Hematopoietic multipotent progenitor cell treated with erythropoietin and hydrocortisone succinate and interleukin-3 and kit ligand, for 4 days (in vitro differentiated cells): ENCODE measurements around the gene RDH14.

Experiments used
- DNase-seq: peaks from one replicate; pipeline ENCODE4 v3.0.0-alpha.2; 2015

RDH14 gene

DNA sequence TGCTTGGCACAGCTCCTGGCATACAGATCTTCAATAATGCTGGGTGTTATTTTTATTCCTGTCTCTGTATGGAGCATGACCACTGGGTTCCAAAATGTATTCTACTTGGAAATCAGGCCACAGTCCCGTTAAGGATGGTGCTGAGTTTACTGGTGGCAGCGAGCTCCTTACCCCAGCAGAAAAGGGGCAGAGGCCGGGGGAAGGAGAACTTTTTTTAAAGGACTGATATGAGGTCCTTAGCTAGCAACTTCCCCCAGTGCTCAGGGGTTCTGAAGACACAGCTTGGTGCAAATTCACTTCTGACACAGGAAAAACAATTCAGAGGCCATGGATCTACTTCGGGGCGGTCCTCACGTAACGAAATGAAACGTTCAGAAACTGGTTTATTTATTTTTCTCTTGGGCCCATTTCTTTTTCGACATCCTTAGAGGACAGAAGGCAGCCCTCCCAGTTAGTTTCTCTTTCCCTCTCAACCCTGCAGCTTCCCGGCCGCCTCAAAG is 872 bp downstream of the RDH14 start:
- DNase-seq: no peak

DNA sequence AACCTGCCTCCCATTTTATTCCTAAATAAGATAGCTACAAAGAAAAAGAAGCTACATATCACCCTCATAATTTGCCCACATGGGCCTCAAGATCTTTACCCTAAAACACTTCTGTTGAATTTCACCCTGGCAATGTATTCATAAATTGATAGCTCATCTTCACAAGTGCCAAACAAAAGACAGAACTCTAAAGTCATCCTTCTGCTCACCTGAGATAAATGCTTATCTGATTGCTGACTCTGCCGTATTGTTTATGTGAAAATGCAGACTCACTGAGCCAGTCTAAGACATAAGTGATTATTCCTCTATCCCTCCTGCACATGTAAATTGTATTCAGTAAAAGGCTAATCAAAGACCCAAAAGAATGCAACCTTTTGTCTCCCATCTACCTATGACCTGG is 2.0 kb downstream of the RDH14 start:
- peak; percentile 22 for DNase-seq

DNA sequence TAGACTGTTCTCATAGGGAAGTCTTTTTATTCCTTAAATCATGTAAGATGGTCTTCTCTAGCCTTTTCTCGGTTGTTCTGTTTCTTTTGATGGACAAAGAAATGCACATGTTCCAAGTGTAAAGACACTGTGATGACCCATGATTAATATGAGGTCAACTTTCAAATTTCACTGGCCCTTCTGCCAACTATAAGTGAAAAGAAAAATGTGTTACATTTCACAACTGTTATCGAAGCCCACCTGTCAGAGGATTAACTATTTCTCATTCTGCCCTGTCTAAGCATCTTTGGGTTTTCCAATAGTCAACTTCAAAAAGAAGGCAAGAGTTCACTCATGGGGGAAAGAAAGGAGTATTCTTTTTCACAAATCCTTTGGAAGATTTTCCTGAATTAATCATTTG is 3.3 kb downstream of the RDH14 start:
- DNase-seq: no peak

DNA sequence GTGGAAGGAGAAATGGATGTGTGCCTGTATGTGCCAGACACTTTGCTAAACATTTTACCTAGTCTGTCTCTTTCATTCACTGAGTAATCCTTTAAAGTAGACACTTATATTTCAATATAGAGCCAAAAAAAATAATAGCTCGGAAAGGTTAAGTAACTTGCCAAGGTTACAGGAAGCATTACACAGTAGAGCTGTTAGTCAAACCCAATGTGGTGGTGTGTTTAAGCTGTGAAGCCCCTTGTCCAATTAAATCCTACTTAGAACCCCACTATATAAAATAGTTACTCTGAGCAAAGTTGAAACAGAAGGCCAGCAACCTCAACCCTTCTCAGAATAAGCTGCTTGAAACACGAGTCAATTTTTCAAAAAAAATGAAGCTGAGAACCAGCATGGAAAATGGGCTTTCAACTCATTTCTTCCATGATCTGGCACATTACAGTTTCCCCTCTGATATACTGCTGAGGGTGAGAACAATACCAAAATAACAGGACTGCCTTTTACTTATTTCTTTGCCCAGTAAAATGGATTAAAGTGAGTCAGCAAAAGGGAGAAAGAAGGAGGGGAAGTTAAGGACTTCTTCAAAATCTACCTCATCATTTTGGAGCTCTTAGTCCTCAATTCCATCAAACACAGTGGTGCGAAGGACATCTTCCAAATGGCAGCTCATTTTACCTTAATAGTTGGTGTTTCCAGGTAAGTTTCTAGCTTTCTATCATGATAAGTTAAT is 7.9 kb downstream of the RDH14 start:
- no peak for DNase-seq

DNA sequence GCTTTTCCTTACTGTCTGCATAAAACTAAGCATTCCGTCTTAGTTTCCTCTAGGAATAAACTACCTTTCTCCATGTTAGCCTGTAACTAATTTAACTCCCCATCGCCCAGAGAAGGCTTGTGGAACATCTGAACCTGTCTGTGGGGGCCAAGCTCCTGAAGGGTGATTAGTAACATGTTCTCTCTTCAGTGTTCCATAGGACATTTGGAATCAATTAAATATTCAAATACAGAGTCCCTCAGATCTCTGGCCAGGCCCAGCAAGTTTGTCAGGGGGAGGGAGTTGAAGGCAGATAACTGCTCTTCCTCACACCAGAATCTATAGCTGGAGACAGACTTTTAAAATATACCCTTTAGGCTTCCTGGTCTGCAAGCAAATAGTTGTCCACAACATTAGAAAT is 8.8 kb downstream of the RDH14 start:
- DNase-seq: no peak

DNA sequence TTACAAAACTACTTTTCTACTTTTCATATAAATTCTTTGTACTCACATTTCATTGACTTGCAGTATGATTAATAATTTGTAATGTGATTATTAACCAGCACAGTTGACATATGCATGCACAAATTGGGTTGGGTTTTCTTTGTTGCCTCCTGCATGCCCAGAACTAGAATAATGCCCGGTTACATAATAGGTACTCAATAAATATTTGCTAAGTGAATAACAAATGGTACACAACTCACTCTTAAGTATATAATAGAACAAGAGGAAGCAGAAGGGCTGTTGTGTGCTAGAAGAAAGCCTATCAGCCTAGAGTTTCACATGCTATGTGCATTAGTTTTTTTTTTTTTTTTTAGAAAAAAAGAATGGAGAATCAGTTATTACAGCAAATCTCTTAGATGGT is 9.3 kb downstream of the RDH14 start:
- no peak for DNase-seq

DNA sequence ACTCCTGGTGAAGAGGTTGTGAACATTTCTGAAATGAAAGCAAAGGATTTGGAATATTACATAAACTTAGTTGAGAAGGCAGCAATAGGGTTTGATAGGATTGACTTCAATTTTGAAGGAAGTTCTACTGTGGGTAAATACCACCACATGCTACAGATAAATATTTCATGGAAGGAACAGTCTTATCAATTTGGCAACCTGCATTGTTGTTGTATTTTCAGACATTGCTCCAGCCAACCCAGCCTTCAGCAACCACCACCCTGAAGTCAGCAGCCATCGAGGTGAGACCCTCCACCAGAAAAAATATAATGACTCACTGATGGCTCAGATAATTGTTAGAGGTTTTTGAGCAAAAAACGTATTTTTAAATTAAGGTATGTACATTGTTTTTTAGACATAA is 10.0 kb downstream of the RDH14 start:
- peak; percentile 43 for DNase-seq

DNA sequence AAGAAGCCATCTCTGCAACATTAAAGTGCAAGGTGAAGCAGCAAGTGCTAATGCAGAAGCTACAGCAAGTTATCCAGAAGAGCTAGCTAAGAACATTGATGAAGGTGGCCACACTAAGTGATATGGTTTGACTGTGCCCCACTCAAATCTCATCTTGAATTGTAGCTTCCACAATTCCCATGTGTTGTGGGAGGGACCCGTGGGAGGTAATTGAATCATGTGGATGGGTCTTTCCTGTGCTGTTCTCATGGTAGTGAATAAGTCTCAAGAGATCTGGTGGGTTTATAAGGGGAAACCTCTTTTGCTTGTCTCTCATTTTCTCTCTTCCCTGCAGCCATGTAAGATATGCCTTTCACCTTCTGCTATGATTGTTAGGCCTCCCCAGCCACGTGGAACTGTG is 11.4 kb downstream of the RDH14 start:
- no peak for DNase-seq

DNA sequence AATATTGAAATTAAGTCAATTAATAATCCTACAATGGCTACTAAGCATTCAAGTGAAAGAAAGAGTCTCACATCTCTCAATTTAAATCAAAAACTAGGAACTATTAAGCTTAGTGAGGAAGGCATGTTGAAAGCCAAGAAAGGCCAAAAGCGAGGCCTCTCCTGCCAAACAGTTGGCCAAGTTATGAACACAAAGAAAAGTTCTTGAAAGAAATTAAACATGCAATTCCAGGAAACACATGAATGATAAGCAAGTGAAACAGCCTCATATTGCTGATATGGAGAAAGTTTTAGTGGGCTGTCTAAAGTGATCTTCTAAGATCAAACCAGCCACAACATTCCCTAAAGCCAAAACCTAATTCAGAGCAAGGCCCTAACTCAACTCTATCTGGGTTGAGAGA is 11.8 kb downstream of the RDH14 start:
- DNase-seq: peak; percentile 52

DNA sequence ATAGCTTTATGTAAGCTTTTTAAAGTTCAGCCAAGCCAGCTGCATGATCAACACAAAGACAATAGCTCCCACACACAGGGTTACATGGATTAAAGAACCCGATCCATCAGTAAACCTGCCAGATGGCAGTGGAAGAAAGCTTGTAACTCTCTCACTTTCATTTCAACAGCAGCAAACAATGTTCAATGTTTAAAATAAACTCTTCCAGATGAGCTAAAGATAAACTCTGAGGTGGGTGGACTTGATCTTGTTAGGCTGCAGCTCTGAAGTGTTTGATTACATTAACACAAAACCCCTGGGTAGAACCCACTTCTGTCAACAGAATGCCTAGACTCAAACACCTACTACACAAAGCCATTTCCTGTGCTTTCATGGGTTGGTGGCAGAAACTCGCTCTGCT is 13.9 kb downstream of the RDH14 start:
- no peak for DNase-seq

DNA sequence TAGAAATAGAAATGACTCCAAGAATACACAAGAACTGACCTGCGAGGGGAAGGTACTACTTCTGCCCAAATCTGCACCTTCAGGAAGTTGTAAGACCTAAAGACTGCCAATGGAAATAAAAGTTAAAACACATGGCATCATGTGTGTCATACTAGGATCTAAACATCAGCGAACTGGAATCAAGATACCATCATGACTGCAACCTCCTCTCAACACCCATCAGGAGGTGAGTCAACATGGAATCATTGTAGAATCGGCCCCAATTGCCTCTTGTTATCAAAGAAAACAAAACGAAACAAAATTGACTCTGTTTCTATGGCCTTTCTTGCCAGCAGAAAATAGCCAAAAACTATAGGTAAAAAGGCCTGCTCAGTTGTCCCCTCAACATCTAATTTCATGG is 15.1 kb downstream of the RDH14 start:
- DNase-seq: no peak

DNA sequence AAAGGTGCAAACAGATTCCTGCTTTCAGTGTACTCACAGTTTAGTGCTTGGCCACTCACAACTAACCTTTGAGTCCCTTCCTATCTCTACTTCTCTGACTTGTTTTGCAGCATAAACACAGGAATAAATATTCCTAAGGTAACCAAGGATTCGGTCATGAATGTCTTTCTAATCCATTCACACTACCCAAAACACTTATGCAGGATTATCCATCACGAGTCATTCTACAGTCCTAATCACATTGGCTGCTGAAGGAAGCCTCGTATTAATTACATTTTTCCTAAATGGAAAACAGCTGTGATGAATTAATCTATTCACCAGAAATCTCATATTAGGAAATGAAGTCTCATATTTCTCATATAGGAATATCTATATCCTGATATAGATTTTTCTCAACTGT is 16.3 kb downstream of the RDH14 start:
- no peak for DNase-seq

DNA sequence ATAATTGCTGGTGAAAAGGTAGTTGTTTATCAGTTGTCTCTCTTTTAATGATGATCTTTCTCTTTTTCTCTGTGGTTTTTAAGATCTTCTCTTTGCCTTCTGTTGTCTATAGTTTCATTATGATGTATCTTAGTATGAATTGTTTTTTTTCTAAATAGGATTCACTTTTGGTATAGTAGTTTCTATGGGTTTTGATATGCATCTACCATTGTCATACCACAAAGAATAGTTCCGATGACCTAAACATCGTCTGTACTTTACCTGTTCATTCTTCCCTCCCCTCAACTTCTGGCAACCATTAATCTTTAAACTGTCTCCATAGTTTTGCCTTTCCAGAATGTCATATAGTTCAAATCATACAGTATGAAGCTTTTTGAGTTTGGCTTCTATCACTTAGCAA is 19.6 kb downstream of the RDH14 start:
- DNase-seq: no peak

DNA sequence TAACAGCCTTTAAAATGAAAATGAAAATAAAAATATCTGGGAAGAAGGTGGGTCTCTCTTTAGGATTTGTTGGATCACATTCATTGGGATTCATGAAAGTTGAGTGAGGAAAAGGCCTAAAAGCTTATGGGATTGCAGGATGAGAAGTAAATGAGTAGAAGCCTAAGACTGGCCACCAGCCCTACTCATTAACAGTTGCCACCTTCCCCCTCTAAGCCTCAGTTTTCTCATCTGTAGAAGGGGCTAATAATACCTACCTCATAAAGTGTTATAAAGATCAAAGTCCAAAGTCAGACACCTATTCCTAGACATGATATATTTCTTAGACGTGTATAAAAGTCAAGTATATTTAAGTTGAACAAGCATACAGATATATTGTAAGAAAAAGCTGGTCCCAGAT is 23.8 kb downstream of the RDH14 start:
- no peak for DNase-seq

DNA sequence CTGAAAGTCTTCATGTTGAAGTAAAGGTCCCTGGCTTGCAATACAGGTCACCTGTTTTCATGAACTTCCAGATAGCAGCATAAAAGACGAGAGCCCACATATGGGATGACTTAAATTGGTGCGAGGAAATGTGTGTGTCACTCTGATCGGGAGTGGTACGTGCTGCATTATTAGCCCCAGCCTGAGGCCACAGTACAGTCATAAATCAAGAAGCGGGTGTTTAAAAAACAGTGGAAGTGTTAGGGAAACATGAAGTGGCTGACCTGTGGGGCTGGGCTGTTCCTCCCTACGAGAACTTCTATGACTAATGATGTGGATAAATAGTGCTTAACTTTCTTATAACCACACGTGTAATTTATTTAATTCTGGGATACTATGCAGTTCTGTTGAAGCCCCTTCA is 24.4 kb downstream of the RDH14 start:
- no peak for DNase-seq

DNA sequence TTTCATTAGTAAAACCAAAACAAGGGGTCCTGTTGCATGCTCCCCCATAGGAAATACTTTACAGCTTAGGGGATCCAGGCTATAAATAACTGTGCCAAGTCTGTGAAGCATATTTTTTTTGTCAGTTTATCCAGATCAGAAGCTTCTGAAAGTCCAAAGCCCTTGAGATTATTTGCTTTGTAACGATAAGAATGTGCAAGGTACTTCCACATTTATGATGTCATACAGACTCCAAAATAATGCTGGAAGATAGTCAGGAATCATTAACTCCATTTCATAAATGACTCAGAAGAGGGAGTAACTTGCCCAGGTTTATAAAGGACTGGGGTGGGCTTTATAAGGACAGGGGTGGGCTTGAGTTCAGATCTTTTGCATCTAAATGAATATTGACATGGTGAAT is 29.3 kb downstream of the RDH14 start:
- no peak for DNase-seq

DNA sequence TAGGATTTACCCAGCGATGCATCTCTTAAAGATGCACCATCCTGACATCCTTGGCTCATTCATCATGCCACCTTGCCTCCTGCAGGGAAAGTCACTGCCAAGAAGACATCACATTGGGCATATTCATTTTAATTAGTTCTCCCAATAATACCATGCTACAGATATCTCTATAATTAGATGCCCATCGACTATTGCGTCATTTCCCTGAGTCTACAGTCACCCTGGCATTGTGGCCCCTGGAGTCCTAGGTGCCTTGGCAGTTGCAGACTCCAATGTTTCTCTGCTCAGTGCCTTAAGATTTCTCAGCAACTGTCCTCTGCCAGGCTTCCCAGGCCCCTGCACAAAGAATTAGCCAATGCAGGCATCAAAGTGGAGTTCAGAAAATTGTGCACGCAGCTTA is 32.6 kb downstream of the RDH14 start:
- no peak for DNase-seq

DNA sequence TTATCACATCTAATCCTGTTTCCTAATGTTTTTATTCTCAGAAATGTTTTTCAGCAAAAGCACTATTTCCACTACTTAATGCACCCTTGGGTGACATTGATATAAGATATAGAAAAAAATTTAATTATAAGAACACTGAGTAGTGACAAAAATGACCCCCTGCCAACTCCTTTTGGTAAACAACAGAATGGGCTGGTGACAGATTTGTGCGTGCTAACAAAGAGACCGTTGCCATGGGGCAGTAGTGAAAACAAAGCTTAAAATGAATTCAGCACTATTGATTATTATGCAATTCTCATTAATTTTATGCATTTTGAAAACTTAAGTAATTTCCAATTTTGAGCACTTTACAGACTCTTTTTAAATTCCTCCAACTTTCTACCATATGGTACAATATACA is 33.1 kb downstream of the RDH14 start:
- DNase-seq: no peak

DNA sequence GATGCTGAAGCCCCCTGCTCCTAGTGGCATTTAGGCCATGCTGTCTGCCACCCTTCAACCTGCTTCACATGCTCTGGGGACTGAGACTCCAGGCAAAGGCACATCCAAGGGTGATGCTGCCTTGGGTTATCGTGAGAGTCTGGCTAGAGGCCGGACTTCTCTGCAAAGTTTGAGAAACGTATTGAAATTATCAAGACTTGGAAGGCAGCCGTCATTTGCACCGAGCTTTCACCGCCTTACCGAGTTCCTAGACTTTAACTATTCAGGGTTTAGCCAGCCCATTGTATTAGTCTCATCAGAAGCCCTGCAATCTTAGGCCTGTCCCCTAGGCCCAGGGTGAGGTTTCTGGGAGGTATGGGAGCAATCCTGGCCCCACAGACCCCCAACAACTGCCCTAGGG is 34.0 kb downstream of the RDH14 start:
- DNase-seq: no peak

DNA sequence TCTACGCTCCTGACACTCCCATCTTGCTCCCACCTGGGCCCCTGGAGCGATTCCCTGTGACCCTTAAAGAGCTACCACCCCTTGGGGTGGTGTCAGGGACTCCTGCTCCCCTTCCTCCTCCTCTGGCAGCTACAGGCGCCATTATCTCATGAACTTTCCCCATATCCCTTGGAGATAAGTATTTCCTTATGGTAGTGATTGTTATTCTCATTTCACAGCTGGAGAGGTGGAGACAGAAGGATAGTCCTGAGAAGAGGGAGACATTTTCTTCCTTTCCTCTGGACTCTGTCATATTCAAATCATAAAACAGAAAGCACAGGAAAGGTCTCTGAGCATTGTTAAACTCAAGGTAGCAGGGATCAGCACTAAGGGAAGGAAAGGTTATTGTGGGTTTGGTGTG is 34.6 kb downstream of the RDH14 start:
- no peak for DNase-seq

DNA sequence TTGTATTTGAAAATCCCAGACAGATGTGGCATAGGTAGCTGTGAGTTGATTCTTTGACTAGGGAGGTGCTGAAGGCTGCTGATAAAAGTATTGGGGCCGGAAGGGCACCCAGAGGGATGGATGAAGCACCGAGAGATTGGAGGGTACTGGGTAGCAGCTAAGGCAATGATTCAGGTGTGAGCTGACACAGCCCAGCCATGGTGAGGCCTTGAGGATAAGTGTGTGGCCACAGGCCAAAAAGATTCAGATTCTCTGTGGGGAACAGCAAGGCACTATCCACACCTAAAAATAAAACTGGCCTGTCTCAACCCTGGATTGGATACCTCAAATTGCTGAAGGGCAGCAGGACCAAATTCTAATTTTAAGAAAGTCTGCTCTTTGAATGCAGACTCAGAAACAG is 35.2 kb downstream of the RDH14 start:
- DNase-seq: no peak

DNA sequence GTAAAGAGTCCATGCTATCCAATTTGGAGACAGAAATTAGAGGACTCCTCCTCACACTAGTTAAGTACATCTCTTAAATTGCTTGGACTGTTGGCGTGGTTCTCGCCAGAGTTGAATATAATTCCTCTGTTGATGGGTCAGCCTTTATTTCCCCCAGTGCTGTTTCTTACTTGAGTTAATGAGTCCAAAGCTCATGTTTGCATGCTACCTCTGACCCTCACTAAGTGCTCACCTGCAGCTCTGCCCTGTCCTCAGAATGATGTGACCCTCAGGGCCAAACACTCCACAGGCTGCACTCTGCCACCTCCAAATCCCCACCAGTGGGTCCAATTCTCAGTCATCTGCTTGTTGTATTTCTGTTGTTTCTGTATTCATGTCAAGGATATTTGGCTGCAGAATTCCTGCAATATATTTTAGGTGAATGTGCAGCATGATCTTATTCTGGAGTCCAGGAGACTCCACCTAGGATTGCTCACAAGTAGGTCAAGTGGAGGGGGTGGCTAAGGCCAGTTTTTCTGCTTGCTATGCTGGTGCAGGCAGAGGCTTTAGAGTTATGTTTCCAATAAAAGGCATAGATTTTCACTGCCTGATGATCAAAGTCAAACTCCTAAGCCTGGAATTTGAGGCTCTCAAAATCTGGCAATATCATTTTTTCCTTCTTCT is 37.8 kb downstream of the RDH14 start:
- DNase-seq: no peak

DNA sequence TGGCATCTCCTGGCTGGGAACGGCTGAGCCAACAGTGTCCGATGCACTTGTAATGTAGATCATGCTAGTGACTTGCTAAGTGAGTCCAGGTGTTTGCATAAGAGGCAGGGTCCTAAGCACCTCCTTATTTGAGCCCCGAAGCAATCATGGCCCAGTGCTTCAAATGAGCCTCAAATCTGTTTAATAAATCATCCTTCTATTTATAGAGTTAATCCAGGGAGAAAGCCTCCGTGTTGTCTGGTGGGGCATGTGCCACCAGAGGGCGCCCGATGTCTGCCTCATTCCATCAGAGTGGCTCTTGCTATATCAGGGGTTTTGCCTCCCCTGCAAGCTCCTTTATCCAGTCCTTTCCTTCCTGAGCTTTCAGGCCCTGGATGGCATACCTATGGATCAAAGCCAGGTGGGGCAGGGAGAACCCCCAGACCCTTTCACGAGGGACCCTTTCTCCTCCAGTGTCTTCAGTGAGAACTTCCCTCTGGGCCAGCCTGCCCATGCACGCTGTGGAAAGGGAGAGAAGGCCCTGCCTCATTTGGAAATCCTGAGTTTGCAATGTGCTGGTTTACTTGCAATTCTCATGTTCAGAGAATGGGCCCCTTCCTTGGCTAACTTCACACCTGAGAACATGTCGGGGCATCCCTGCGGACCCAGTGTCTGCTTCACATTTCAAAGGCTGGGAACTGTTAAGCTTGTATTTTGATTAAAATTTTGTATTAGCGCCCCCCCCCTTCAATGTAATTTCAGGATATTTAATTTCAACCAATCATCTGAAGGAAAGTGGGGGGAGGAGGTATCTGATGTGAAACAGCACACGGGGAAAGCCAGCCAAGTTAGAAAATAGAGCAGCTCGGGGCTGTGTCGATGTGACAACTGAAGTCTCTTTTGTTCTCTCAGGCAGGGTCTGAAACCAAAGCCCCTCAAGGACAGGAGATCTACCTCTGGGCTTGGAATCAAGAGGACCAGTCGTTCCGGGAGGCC is 39.7 kb downstream of the RDH14 start:
- DNase-seq: peak; percentile 85
